NCI-H2081 (cell line): Measurements from ENCODE around the gene PPP2R3B.
"Not testable (repeated sequence)": the region's sequence is repeated elsewhere in the genome, so short reads cannot be mapped to it uniquely, and the experiment has no call there.

ENCODE experiments used
- DNase-seq, 2 experiments: peaks; one replicate each; lab custom pipeline; 2025; lab: John Stamatoyannopoulos, UW

PPP2R3B gene

GRCh38 chrX:337331-337831, 49.3 kb downstream of the PPP2R3B start:
- no peak for DNase-seq

GRCh38 chrX:336227-336626, 50.5 kb downstream of the PPP2R3B start:
- no peak for DNase-seq

- no peak for DNase-seq
These were observed 51.0 kb downstream of the PPP2R3B start for GRCh38 chrX:335758-336155.

- DNase-seq, result no peak
These were observed 51.5 kb downstream of the PPP2R3B start for GRCh38 chrX:334971-335757.

- no peak for DNase-seq
These were observed 52.3 kb downstream of the PPP2R3B start for GRCh38 chrX:334331-334891.

- no peak for DNase-seq
These were observed 52.9 kb downstream of the PPP2R3B start for GRCh38 chrX:333611-334311.

GRCh38 chrX:332916-333610, 53.6 kb downstream of the PPP2R3B start:
- no peak for DNase-seq

- DNase-seq, result no peak
These were observed 54.2 kb downstream of the PPP2R3B start for GRCh38 chrX:332496-332860.

- no peak for DNase-seq
These were observed 54.7 kb downstream of the PPP2R3B start for GRCh38 chrX:331825-332495.

GRCh38 chrX:331151-331824, 55.4 kb downstream of the PPP2R3B start:
- DNase-seq, result no peak

GRCh38 chrX:330726-331150, 56.0 kb downstream of the PPP2R3B start:
- no peak for DNase-seq

GRCh38 chrX:330141-330725, 56.5 kb downstream of the PPP2R3B start:
- DNase-seq, result not testable (repeated sequence)

- DNase-seq, result no peak
These were observed 57.3 kb downstream of the PPP2R3B start for GRCh38 chrX:329291-329910.

- no peak for DNase-seq
These were observed 59.0 kb downstream of the PPP2R3B start for GRCh38 chrX:327660-328126.

- DNase-seq, result not testable (repeated sequence)
These were observed 62.0 kb downstream of the PPP2R3B start for GRCh38 chrX:324664-325063.

GRCh38 chrX:323721-324628, 62.7 kb downstream of the PPP2R3B start:
- no peak for DNase-seq

GRCh38 chrX:320126-320783, 66.5 kb downstream of the PPP2R3B start:
- no peak for DNase-seq

GRCh38 chrX:319579-320125, 67.1 kb downstream of the PPP2R3B start:
- no peak for DNase-seq
